Thymus (tissue), 11 donors: ENCODE data around the gene MRTFB. TPM values are rescaled to one million over a fixed set of nuclear protein-coding genes. Genes with fewer than 3 reads are reported as not detected.

Source experiments
- DNase-seq, 9 donors: peaks; one replicate each; pipeline ENCODE4 v3.0.0-alpha.2; 2013; ENCODE audit warnings: low spot score in 9 of 9, low read depth in 6 of 9, missing footprints in 1 of 9
- H3K27ac ChIP-seq, 2 donors: one replicate each; pipeline ENCODE4 v1.5.1; 2013; ENCODE audit warnings: control low read depth in 1 of 2, low read depth in 1 of 2, low read length in 1 of 2, mild to moderate bottlenecking in 1 of 2, moderate library complexity in 1 of 2
- H3K27me3 ChIP-seq, 2 donors: one replicate each; pipeline ENCODE4 v1.5.1; 2013; ENCODE audit warnings: low read length in 1 of 2; ENCODE audit not compliant: control insufficient read depth in 2 of 2, insufficient read depth in 1 of 2
- H3K36me3 ChIP-seq, 2 donors: one replicate each; pipeline ENCODE4 v1.5.1; 2013; ENCODE audit warnings: low read length in 1 of 2, mild to moderate bottlenecking in 1 of 2, moderate library complexity in 1 of 2; ENCODE audit not compliant: control insufficient read depth in 2 of 2, insufficient read depth in 2 of 2
- H3K4me1 ChIP-seq, 2 donors: one replicate each; pipeline ENCODE4 v1.5.1; 2013; ENCODE audit warnings: low read length in 2 of 2; ENCODE audit not compliant: control insufficient read depth in 2 of 2, insufficient read depth in 2 of 2
- H3K4me3 ChIP-seq, 2 donors: one replicate each; pipeline ENCODE4 v1.5.1; 2013; ENCODE audit warnings: low read length in 2 of 2, control low read depth in 1 of 2, mild to moderate bottlenecking in 1 of 2
- H3K9me3 ChIP-seq, 2 donors: one replicate each; pipeline ENCODE4 v1.5.1; 2013; ENCODE audit warnings: low read length in 1 of 2, mild to moderate bottlenecking in 1 of 2; ENCODE audit not compliant: control insufficient read depth in 2 of 2, insufficient read depth in 1 of 2
- WGBS: extraction: QIAGEN DNeasy Blood & Tissue Kit; methylation state at CpG from one replicate; pipeline ENCODE4 v1.1.7; 2013; 5-methylcytosine and 5-hydroxymethylcytosine counted together
- polyA plus RNA-seq: library from polyadenylated mRNA; stranded (reverse); fragments of 200-250 nt; gene quantifications from one replicate; pipeline ENCODE4 v1.2.3, GENCODE V29; 2013
- total RNA-seq: library from RNA; stranded (reverse); fragments of 120-200 nt; gene quantifications from one replicate; pipeline ENCODE4 v1.2.4, GENCODE V29; 2013
- donor health status: healthy.

The MRTFB gene
- total and polyA plus RNA-seq, 2 donors, result 8.3 to 10.7 TPM

- DNase-seq, result no peak
- Histone ChIP-seq H3K4me3 (no peak overlapping the region), H3K27me3 (no peaks in the 10 kb centered on the region), H3K9me3 (no peaks in the 10 kb centered on the region), H3K27ac (no peak overlapping the region), H3K4me1 (no peaks in the 10 kb centered on the region), H3K36me3 (no peaks in the 10 kb centered on the region)
- 98% methylated on average over 2 of the region's 2 CpGs for WGBS
These were observed 29.7 kb downstream of the MRTFB start for GRCh38 chr16:14100825-14101224.

GRCh38 chr16:14101415-14101814 is 30.3 kb downstream of the MRTFB start:
- H3K4me3 ChIP-seq, result no peak overlapping the region
- no peak overlapping the region for H3K27ac ChIP-seq
- no peak for DNase-seq
- no peaks in the 10 kb centered on the region for H3K27me3 ChIP-seq
- no peaks in the 10 kb centered on the region for H3K4me1 ChIP-seq
- H3K36me3 ChIP-seq, result no peaks in the 10 kb centered on the region
- H3K9me3 ChIP-seq, result no peaks in the 10 kb centered on the region

GRCh38 chr16:14102925-14103720 is 32.0 kb downstream of the MRTFB start:
- Histone ChIP-seq H3K36me3 (no peaks in the 10 kb centered on the region), H3K27ac (no peak overlapping the region), H3K4me1 (no peaks in the 10 kb centered on the region), H3K4me3 (no peak overlapping the region), H3K27me3 (no peaks in the 10 kb centered on the region), H3K9me3 (no peaks in the 10 kb centered on the region)
- 97% methylated on average over 2 of the region's 2 CpGs for WGBS
- DNase-seq, result no peak

DNA sequence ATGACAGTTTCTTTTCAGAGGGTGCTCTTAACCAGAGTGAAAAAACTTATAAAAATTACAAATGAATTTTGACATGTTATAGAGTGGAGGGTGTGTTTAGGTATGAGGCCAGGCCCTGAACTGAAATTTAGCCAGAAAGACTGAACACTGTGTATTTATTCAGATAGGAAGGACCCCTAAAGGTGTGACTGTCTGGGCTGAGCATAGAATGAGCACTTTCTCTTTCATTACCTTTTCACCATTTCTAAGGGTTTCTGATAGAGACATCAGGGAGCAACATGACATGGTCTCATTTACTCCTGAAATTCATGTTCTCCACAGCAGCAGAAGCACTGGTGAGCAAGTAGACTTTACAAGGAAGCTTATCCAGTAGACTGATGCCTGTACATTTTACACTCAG is 32.9 kb downstream of the MRTFB start:
- no peak overlapping the region for H3K27ac ChIP-seq
- no peaks in the 10 kb centered on the region for H3K4me1 ChIP-seq
- no peaks in the 10 kb centered on the region for H3K9me3 ChIP-seq
- H3K4me3 ChIP-seq, result no peak overlapping the region
- H3K36me3 ChIP-seq, result no peaks in the 10 kb centered on the region
- no peak for DNase-seq
- H3K27me3 ChIP-seq, result no peaks in the 10 kb centered on the region

DNA sequence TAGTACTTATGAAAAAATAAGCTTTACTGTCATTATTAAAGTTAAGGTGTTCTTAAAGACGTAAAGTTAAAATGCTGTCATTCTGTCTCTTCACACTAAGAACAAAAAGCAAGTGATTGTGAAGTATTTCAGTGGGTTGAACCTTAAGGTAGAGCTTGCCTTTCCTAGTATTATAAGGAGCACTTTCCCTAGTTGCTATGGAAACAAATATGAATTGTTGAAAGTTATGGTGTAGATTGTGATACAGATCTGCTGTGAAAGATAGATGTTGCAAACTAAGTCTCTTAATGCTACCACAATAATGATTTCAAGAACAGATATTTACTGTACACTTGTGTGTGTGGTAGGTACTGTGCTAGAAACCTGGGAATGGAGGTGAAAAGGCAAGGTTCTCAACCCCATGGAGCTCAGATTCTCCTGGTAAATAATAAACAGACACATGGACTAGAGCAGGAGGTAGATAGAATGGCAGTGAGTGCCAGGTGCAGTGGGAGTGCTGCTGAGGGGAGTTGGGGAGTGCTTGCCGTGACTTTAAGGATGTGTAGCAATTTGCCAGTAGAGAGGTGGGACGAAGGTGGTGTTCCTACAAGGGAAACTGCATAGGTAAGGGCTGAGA is 34.7 kb downstream of the MRTFB start:
- 95% methylated on average over 3 of the region's 3 CpGs for WGBS
- no peaks in the 10 kb centered on the region for H3K9me3 ChIP-seq
- DNase-seq, result no peak
- no peaks in the 10 kb centered on the region for H3K27me3 ChIP-seq
- peak overlapping the region in 1 of 2 donors; percentile 26 for H3K27ac ChIP-seq
- H3K4me1 ChIP-seq, result peaks cover 0 to 2% of the 10 kb centered on the region in 2 donors
- H3K36me3 ChIP-seq, result no peaks in the 10 kb centered on the region
- no peak overlapping the region for H3K4me3 ChIP-seq

- no peaks in the 10 kb centered on the region for H3K36me3 ChIP-seq
- H3K4me3 ChIP-seq, result no peak overlapping the region
- H3K9me3 ChIP-seq, result no peaks in the 10 kb centered on the region
- no peak for DNase-seq
- peaks cover 0 to 2% of the 10 kb centered on the region in 2 donors for H3K4me1 ChIP-seq
- WGBS, result 96% methylated on average over 3 of the region's 3 CpGs
- H3K27ac ChIP-seq, result no peak overlapping the region
- no peaks in the 10 kb centered on the region for H3K27me3 ChIP-seq
These were observed 35.3 kb downstream of the MRTFB start for GRCh38 chr16:14106457-14106856.

DNA sequence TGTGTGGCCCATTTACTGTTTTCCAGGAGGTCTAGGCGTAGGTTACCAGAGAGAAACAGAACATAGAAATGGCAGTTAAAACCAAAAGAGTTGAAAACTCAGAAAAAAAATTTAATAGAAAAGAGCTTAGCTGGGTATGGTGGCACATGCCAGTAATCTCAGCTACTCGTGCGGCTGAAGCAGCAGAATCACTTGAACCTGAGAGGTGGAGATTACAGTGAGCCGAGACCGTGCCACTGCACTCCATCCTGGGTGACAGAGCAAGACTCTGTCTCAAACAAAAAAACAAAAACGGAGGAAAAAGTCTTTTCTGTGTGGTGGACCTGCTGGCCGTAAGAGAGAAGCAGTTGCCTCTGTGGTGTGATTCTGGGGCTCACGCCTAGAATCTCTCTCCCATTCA is 35.8 kb downstream of the MRTFB start:
- Histone ChIP-seq H3K27me3 (no peaks in the 10 kb centered on the region), H3K4me3 (no peak overlapping the region), H3K9me3 (no peaks in the 10 kb centered on the region), H3K4me1 (peaks cover 0 to 2% of the 10 kb centered on the region in 2 donors), H3K36me3 (no peaks in the 10 kb centered on the region), H3K27ac (no peak overlapping the region)
- DNase-seq, result no peak
- 97% methylated on average over 8 of the region's 8 CpGs for WGBS

GRCh38 chr16:14109077-14109775 is 38.1 kb downstream of the MRTFB start:
- Histone ChIP-seq H3K36me3 (no peaks in the 10 kb centered on the region), H3K27ac (no peak overlapping the region), H3K9me3 (no peaks in the 10 kb centered on the region), H3K4me3 (no peak overlapping the region), H3K27me3 (no peaks in the 10 kb centered on the region), H3K4me1 (peaks cover 0 to 2% of the 10 kb centered on the region in 2 donors)
- 80% methylated on average over 7 of the region's 7 CpGs for WGBS
- peak in 1 of 9 donors; percentile 19 for DNase-seq
